ENCODE measurements around the gene ZNF264.
"Not testable (repeated sequence)": the region's sequence is repeated elsewhere in the genome, so short reads cannot be mapped to it uniquely, and the experiment has no call there.

ZNF264 gene

GRCh38 chr19:57245959-57246358 is 54.7 kb downstream of the ZNF264 start:
- no peak for DNase-seq (ENCODE audit: low spot score)

GRCh38 chr19:57248646-57249045 is 57.3 kb downstream of the ZNF264 start:
- no peak for DNase-seq (ENCODE audit: low spot score)

DNA sequence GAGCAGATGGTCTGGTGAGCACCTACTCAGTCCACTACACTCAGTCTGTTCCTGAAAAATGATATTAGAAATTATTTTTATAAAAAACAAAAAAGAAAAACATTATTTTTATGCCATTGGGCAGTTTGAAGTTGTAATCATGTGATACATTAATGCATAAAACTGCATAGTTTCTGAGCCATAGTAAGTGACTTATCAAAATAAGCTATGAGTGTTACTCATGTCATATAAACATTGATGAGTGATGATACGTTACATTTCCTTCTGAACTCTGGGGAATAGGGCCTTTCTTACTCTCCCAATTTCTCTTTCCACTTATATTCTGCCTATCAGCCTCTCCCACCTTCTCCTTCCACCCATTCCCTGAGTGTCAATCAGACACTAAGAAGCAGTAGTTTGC is 58.0 kb downstream of the ZNF264 start:
- no peak for DNase-seq (ENCODE audit: low spot score)

- not testable (repeated sequence) for DNase-seq (ENCODE audit: low spot score)
These were observed 62.5 kb downstream of the ZNF264 start for GRCh38 chr19:57253767-57254166.

- no peak for DNase-seq (ENCODE audit: low spot score)
These were observed 70.7 kb downstream of the ZNF264 start for GRCh38 chr19:57262044-57262443.

DNA sequence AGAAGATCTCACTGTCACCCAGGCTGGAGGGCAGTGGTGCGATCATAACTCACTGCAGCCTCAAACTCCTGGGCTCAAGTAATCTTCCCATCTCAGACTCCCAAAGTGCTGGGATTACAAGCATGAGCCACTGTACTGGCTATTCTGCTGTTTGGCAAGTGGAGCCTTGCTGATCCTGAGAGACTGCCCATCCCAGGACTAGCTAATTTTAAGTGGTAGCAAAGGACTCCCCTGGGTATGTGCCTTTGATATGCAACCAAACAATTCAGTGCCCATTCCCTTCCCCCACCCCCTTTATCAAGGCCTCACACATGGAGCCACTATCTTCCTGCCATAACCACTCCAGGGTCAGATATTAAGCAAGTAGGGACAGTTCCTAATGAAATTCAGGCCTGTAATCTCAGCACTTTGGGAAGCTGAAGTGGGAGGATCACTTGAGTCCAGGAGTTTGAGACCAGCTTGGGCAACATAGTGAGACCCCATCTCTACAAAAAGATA is 72.0 kb downstream of the ZNF264 start:
- DNase-seq (ENCODE audit: low spot score), result no peak

- DNase-seq (ENCODE audit: low spot score), result peak; percentile 87
These were observed 76.0 kb downstream of the ZNF264 start for GRCh38 chr19:57267291-57267690.

DNA sequence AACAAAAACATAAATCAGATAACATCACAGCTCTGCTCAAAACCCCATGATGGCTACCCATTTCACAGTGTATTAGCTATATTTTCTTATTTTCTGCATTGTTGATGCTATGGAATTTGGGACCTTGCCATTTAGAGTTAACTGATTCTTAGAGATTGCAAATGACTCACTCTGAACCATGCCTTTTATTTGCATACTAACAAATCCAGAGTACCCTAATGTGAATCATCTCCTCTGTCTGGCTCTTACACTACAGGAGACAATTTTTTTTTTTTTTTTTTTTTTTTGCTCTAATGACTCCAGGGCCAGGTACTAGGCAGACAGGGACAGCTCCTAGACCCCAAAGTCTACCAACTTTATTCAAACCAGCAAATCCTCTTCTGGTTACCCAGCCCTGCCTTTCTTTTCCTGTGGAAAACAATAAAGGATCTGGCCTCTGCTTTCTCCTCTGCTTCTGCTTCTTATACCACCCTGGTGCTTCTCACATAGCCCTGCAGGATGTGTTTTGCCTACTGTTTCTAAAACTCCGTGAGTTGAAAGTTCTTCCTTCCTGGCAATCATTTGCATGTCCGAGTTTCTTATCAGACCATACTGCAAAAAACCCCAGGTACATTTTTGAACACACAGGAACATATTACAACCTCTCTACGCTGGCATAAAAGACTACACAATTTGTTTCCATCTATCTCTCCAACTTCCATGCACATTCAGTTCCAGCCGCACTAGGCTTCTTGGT is 78.4 kb downstream of the ZNF264 start:
- DNase-seq (ENCODE audit: low spot score), result peak; percentile 89

GRCh38 chr19:57271280-57271679 is 80.0 kb downstream of the ZNF264 start:
- DNase-seq (ENCODE audit: low spot score), result no peak
